ENCODE measurements around the gene DYNC1I1. TPM values are rescaled to one million over a fixed set of nuclear protein-coding genes. Genes with fewer than 3 reads are reported as not detected.

Gene DYNC1I1
- total RNA-seq, 2 experiments from 2014 or later: not detected

- TF ChIP-seq CTCF (IDR thresholded peaks at IDR 0.05): no peak
- ATAC-seq: no peak
- Mint-ChIP-seq H3K9me3 (no peaks in the 10 kb centered on the region), H3K4me1 (ENCODE audit: low read depth) (no peaks in the 10 kb centered on the region), H3K4me3 (no peak overlapping the region), H3K36me3 (ENCODE audit: low read depth) (no peaks in the 10 kb centered on the region), H3K27ac (no peak overlapping the region), H3K27me3 (peaks cover 18% of the 10 kb centered on the region)
- ChIA-PET CTCF (no interaction called here), POLR2A (no interaction called here)
- DNase-seq: no peak
- intact Hi-C loops (cut with micrococcal nuclease): no loop called here
Measured at GRCh38 chr7:96026010-96026409, 253.7 kb downstream of the DYNC1I1 start.

- H3K36me3 Mint-ChIP-seq (ENCODE audit: low read depth): no peaks in the 10 kb centered on the region
- peaks cover 18% of the 10 kb centered on the region for H3K27me3 Mint-ChIP-seq
- H3K27ac Mint-ChIP-seq: no peak overlapping the region
- ChIA-PET CTCF (no interaction called here), POLR2A (no interaction called here)
- no peak for ATAC-seq
- no peak for TF ChIP-seq CTCF (IDR thresholded peaks at IDR 0.05)
- no peaks in the 10 kb centered on the region for H3K4me1 Mint-ChIP-seq (ENCODE audit: low read depth)
- H3K4me3 Mint-ChIP-seq: no peak overlapping the region
- no peaks in the 10 kb centered on the region for H3K9me3 Mint-ChIP-seq
- intact Hi-C loops (cut with micrococcal nuclease): no loop called here
- DNase-seq: no peak
Measured at GRCh38 chr7:96026611-96027010, 254.3 kb downstream of the DYNC1I1 start.

- no peak for DNase-seq
- Mint-ChIP-seq H3K36me3 (ENCODE audit: low read depth) (no peaks in the 10 kb centered on the region), H3K4me3 (no peak overlapping the region), H3K27ac (no peak overlapping the region), H3K4me1 (ENCODE audit: low read depth) (no peaks in the 10 kb centered on the region), H3K9me3 (no peaks in the 10 kb centered on the region), H3K27me3 (peaks cover 23% of the 10 kb centered on the region)
- POLR2A ChIA-PET: no interaction called here
- no peak for TF ChIP-seq CTCF (IDR thresholded peaks at IDR 0.05)
- no peak for ATAC-seq
- intact Hi-C loops (cut with micrococcal nuclease): no loop called here
- CTCF ChIA-PET: no interaction called here
Measured at GRCh38 chr7:96028729-96029128, 256.4 kb downstream of the DYNC1I1 start.

- DNase-seq (no peak), ATAC-seq (no peak)
- Mint-ChIP-seq H3K9me3 (no peaks in the 10 kb centered on the region), H3K36me3 (ENCODE audit: low read depth) (no peaks in the 10 kb centered on the region), H3K27me3 (peaks cover 14% of the 10 kb centered on the region), H3K27ac (no peak overlapping the region), H3K4me1 (ENCODE audit: low read depth) (no peaks in the 10 kb centered on the region), H3K4me3 (no peak overlapping the region)
- TF ChIP-seq CTCF (IDR thresholded peaks at IDR 0.05): no peak
- intact Hi-C loops (cut with micrococcal nuclease): no loop called here
- CTCF ChIA-PET: no interaction called here
- POLR2A ChIA-PET: no interaction called here
Measured at GRCh38 chr7:96033009-96033598, 260.8 kb downstream of the DYNC1I1 start.

- H3K27ac Mint-ChIP-seq: no peak overlapping the region
- no peak overlapping the region for H3K4me3 Mint-ChIP-seq
- CTCF ChIA-PET: no interaction called here
- DNase-seq: no peak
- ATAC-seq: no peak
- peaks cover 9% of the 10 kb centered on the region for H3K27me3 Mint-ChIP-seq
- no peaks in the 10 kb centered on the region for H3K4me1 Mint-ChIP-seq (ENCODE audit: low read depth)
- H3K36me3 Mint-ChIP-seq (ENCODE audit: low read depth): no peaks in the 10 kb centered on the region
- intact Hi-C loops (cut with micrococcal nuclease): no loop called here
- no peak for TF ChIP-seq CTCF (IDR thresholded peaks at IDR 0.05)
- POLR2A ChIA-PET: no interaction called here
- no peaks in the 10 kb centered on the region for H3K9me3 Mint-ChIP-seq
Measured at GRCh38 chr7:96034940-96035727, 262.8 kb downstream of the DYNC1I1 start.
